OCI-LY1 (cell line): Measurements from ENCODE around the gene HTN1.

ENCODE experiments used
- EZH2 ChIP-seq: fragments of 200-600 bp; sonication (generic), shearing (Covaris generic); IDR thresholded peaks from 2 replicates; pipeline ENCODE4 v1.8.0; 2017; ENCODE audit warnings: borderline replicate concordance, mixed run types, mild to moderate bottlenecking, antibody characterized with exemption, low read length, moderate library complexity, mixed read lengths
- TF ChIP-seq, protein P1 (sequence below): fragments of 200-600 bp; sonication (generic), shearing (Covaris generic); IDR thresholded peaks from 2 replicates; pipeline ENCODE4 v1.5.1; 2017; ENCODE audit warnings: mild to moderate bottlenecking, antibody characterized with exemption, low read length, moderate library complexity, mixed read lengths

DNA sequence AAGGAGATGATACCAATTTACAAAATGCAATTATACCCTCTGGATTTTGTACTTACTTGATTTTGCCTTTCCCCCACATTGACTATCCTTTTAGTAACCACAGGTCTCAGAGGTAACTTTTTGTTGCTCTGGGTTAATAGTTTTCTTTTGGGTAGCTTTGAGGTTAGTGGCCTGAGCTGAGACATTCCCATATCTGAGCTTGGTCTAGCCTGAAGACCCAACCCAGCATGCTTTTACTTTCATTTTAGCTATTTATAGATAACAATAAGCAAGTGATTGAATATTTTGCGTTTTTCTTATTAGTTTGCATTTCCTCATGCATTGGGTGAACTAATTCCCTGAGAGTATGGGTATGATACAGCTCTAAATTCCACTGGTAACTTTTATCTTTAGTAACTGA lies 11.8 kb downstream of the HTN1 start:
- TF ChIP-seq, protein P1, sequence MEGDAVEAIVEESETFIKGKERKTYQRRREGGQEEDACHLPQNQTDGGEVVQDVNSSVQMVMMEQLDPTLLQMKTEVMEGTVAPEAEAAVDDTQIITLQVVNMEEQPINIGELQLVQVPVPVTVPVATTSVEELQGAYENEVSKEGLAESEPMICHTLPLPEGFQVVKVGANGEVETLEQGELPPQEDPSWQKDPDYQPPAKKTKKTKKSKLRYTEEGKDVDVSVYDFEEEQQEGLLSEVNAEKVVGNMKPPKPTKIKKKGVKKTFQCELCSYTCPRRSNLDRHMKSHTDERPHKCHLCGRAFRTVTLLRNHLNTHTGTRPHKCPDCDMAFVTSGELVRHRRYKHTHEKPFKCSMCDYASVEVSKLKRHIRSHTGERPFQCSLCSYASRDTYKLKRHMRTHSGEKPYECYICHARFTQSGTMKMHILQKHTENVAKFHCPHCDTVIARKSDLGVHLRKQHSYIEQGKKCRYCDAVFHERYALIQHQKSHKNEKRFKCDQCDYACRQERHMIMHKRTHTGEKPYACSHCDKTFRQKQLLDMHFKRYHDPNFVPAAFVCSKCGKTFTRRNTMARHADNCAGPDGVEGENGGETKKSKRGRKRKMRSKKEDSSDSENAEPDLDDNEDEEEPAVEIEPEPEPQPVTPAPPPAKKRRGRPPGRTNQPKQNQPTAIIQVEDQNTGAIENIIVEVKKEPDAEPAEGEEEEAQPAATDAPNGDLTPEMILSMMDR: no peak
- TF ChIP-seq EZH2: no peak
